ENCODE measurements around the gene ABCA3.
A peak's percentile ranks its signal among the peaks of the same experiment; 100 is the strongest.

Gene ABCA3

GRCh38 chr16:2359919-2360318 is 19.4 kb upstream of the ABCA3 start:
- no peak for DNase-seq (ENCODE audit: insufficient read length, low spot score)
- no peak for FAIRE-seq
- TF ChIP-seq POLR2AphosphoS5 (IDR thresholded peaks at IDR 0.05; ENCODE audit: low read depth, low read length) = no peak
- TF ChIP-seq TAF1 (IDR thresholded peaks at IDR 0.05; ENCODE audit: low read depth, low read length) = no peak
- no peak for TF ChIP-seq SPI1 (IDR thresholded peaks at IDR 0.05; ENCODE audit: low read depth, low read length)
- TF ChIP-seq POU2F2 (IDR thresholded peaks at IDR 0.05; ENCODE audit: low read depth, low read length) = no peak
- TF ChIP-seq PAX5 (IDR thresholded peaks at IDR 0.05; ENCODE audit: insufficient read depth, low read length, severe bottlenecking) = no peak
- no peak for TF ChIP-seq POLR2A (IDR thresholded peaks at IDR 0.05; ENCODE audit: low read depth, low read length)

- TF ChIP-seq SPI1 (IDR thresholded peaks at IDR 0.05; ENCODE audit: low read depth, low read length) (no peak), POLR2A (IDR thresholded peaks at IDR 0.05; ENCODE audit: low read depth, low read length) (no peak), POU2F2 (IDR thresholded peaks at IDR 0.05; ENCODE audit: low read depth, low read length) (no peak), POLR2AphosphoS5 (IDR thresholded peaks at IDR 0.05; ENCODE audit: low read depth, low read length) (no peak), PAX5 (IDR thresholded peaks at IDR 0.05; ENCODE audit: insufficient read depth, low read length, severe bottlenecking) (no peak), TAF1 (IDR thresholded peaks at IDR 0.05; ENCODE audit: low read depth, low read length) (no peak)
- no peak for FAIRE-seq
- no peak for DNase-seq (ENCODE audit: insufficient read length, low spot score)
Observed at GRCh38 chr16:2358811-2359210, 18.3 kb upstream of the ABCA3 start.

DNA sequence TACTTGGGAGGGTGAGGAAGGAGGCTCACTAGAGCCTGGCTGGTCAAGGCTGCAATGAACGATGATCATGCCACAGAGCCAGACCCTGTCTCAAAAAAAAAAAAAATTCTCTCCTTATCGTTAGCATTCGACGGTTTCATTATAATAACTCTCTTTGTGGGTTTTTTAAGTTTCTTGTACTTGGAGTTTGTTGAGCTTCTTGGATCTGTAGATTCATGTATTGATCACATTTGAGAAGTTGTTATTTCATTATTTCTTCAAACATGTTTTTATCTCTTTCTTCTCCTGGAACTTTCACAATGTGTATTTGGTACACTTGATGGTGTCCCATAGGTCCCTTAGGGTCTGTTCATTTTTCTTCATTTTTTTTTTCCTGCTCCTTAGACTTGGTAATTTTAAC is 16.8 kb upstream of the ABCA3 start:
- TF ChIP-seq PAX5 (IDR thresholded peaks at IDR 0.05; ENCODE audit: insufficient read depth, low read length, severe bottlenecking) = no peak
- TF ChIP-seq POLR2A (IDR thresholded peaks at IDR 0.05; ENCODE audit: low read depth, low read length) = no peak
- TF ChIP-seq POU2F2 (IDR thresholded peaks at IDR 0.05; ENCODE audit: low read depth, low read length) = no peak
- TF ChIP-seq TAF1 (IDR thresholded peaks at IDR 0.05; ENCODE audit: low read depth, low read length) = no peak
- TF ChIP-seq POLR2AphosphoS5 (IDR thresholded peaks at IDR 0.05; ENCODE audit: low read depth, low read length) = no peak
- no peak for TF ChIP-seq SPI1 (IDR thresholded peaks at IDR 0.05; ENCODE audit: low read depth, low read length)
- DNase-seq (ENCODE audit: insufficient read length, low spot score) (no peak), FAIRE-seq (no peak)

DNA sequence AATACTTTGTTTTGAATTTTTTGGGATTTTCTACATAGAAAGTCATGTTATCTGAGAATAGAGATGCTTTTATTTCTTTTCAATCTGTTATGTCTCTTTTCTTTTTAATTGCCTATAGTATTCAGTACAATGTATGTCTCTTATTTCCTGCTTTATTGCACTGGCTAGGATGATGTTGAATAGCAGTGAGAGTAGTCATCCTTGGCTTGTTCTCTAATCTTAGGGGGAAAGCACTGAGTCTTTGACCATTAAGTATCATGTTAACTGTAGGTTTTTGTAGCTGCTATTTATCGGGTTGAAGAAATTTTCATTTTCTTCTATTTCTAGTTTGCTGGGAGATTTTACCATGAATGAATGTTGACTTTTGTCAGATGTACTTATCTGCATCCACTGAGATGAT is 10.0 kb upstream of the ABCA3 start:
- no peak for TF ChIP-seq POLR2AphosphoS5 (IDR thresholded peaks at IDR 0.05; ENCODE audit: low read depth, low read length)
- TF ChIP-seq SPI1 (IDR thresholded peaks at IDR 0.05; ENCODE audit: low read depth, low read length) = no peak
- no peak for TF ChIP-seq PAX5 (IDR thresholded peaks at IDR 0.05; ENCODE audit: insufficient read depth, low read length, severe bottlenecking)
- no peak for TF ChIP-seq TAF1 (IDR thresholded peaks at IDR 0.05; ENCODE audit: low read depth, low read length)
- no peak for TF ChIP-seq POLR2A (IDR thresholded peaks at IDR 0.05; ENCODE audit: low read depth, low read length)
- no peak for TF ChIP-seq POU2F2 (IDR thresholded peaks at IDR 0.05; ENCODE audit: low read depth, low read length)
- DNase-seq (ENCODE audit: insufficient read length, low spot score) (no peak), FAIRE-seq (no peak)

DNA sequence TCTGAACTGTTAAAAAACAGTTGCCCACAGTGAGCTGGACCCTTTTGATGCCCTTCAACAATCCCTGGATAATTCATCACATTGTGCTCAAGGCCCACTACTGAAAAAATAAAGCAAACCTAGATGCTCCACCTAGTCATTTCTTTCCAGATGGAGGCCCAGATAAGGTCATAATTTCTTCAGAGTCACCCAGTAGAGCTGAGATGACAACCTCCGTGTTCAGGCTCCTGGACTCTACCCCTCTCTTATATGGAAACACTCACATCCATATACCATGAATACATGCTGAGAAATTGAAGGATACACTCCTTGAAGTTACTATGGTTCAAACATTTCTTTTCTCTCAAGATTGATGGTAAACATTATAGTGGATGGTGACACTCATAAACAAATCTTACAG is 2.7 kb upstream of the ABCA3 start:
- no peak for FAIRE-seq
- TF ChIP-seq SPI1 (IDR thresholded peaks at IDR 0.05; ENCODE audit: low read depth, low read length) (no peak), TAF1 (IDR thresholded peaks at IDR 0.05; ENCODE audit: low read depth, low read length) (no peak), PAX5 (IDR thresholded peaks at IDR 0.05; ENCODE audit: insufficient read depth, low read length, severe bottlenecking) (no peak), POLR2AphosphoS5 (IDR thresholded peaks at IDR 0.05; ENCODE audit: low read depth, low read length) (no peak), POLR2A (IDR thresholded peaks at IDR 0.05; ENCODE audit: low read depth, low read length) (no peak), POU2F2 (IDR thresholded peaks at IDR 0.05; ENCODE audit: low read depth, low read length) (no peak)
- DNase-seq (ENCODE audit: insufficient read length, low spot score) = no peak

DNA sequence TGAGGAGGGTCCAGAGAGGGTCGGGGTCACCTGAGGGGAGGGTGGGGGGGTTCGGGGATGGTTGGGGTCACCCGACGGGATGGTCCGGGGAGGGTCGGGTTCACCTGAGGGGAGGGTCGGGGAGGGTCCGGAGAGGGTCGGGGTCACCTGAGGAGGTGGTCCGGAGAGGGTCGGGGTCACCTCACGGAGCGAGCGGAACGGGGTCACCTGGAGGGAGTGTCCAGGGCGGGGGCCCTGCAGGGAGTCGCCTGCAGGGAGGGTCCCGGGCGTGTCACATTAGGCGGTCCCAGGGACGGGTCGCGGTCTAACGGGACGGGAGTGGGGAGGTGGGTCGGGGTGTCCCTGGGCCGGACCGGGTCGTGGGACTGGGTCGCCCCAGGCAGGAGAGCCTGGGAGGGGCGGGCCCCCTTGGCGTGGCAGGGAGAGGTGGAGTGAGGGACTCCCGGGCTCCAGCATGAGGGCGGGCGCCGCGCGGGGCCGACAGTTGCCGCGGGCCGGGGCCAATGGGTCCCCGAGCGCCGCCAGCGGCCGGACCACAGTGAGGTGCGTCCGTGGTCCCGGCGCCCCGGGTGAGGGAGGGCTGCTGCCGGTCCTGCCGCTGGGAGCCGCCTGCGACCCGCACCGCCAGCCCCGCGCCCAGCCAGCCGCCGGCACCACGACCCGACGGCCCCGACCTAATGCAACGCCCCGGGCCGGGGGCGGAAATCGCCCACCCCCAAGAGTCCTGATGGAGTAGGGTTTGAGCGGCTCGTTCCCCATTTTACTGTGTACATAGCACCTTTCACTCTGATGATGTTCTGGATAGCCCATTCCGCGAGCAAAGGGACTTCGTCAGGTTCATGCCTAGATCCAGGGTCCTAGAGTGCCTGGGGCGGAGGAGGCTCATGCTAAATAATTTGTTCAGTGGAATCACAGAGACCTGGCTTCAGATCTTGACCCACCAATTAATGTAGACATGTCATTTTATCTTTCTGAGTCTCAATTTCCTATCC is 1.2 kb upstream of the ABCA3 start:
- FAIRE-seq (no peak), DNase-seq (ENCODE audit: insufficient read length, low spot score) (no peak)
- no peak for TF ChIP-seq POLR2A (IDR thresholded peaks at IDR 0.05; ENCODE audit: low read depth, low read length)
- TF ChIP-seq POLR2AphosphoS5 (IDR thresholded peaks at IDR 0.05; ENCODE audit: low read depth, low read length) = no peak
- TF ChIP-seq SPI1 (IDR thresholded peaks at IDR 0.05; ENCODE audit: low read depth, low read length) = no peak
- no peak for TF ChIP-seq PAX5 (IDR thresholded peaks at IDR 0.05; ENCODE audit: insufficient read depth, low read length, severe bottlenecking)

- DNase-seq (ENCODE audit: insufficient read length, low spot score) (peak; percentile 49), FAIRE-seq (no peak)
- no peak for TF ChIP-seq POLR2A (IDR thresholded peaks at IDR 0.05; ENCODE audit: low read depth, low read length)
- no peak for TF ChIP-seq SPI1 (IDR thresholded peaks at IDR 0.05; ENCODE audit: low read depth, low read length)
- TF ChIP-seq POLR2AphosphoS5 (IDR thresholded peaks at IDR 0.05; ENCODE audit: low read depth, low read length) = no peak
- TF ChIP-seq TAF1 (IDR thresholded peaks at IDR 0.05; ENCODE audit: low read depth, low read length) = no peak
- no peak for TF ChIP-seq POU2F2 (IDR thresholded peaks at IDR 0.05; ENCODE audit: low read depth, low read length)
- TF ChIP-seq PAX5 (IDR thresholded peaks at IDR 0.05; ENCODE audit: insufficient read depth, low read length, severe bottlenecking) = no peak
Observed at GRCh38 chr16:2339521-2340484, 725 bp downstream of the ABCA3 start.

DNA sequence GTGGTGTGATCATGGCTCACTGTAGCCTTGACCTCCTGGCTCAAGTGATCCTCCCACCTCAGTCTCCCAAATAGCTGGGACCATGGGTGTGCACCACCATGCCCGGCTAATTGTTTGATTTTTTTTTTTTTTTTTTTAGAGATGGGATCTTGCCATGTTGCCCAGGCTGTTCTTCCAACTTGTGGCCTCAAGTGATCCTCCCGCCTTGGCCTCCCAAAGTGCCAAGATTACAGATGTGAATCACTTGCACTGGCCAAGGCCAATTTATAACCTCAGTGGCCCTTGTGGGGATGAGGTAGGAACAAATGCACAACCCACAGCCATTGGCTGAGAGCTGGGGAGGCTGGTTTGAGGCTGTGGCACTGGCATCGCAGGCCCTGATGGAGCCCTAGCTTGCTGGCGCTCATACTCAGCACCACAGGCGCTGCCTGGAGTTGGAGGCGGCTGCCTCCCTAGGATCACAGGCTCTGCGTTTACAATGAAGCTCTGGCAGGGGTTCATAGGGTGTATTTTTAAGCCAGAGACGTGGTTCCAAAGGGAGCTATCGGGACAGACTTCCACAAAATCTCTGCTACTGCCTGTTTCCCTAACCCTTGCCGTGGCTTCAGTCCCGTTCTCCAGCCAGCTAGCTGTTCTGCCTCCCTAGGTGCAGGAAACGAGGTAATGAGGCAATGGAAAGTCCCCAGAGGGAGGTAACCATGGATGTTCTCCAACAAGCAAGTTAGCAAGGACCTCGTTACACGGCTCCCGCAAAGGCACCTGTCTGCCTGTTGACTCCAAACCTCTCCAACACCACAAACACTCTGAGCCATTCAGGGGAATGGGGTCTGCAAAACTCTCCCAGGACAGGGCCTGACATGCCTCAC is 2.9 kb downstream of the ABCA3 start:
- DNase-seq (ENCODE audit: insufficient read length, low spot score) (no peak), FAIRE-seq (no peak)
- no peak for TF ChIP-seq POU2F2 (IDR thresholded peaks at IDR 0.05; ENCODE audit: low read depth, low read length)
- no peak for TF ChIP-seq SPI1 (IDR thresholded peaks at IDR 0.05; ENCODE audit: low read depth, low read length)
- TF ChIP-seq PAX5 (IDR thresholded peaks at IDR 0.05; ENCODE audit: insufficient read depth, low read length, severe bottlenecking) = no peak
- TF ChIP-seq POLR2A (IDR thresholded peaks at IDR 0.05; ENCODE audit: low read depth, low read length) = no peak
- no peak for TF ChIP-seq POLR2AphosphoS5 (IDR thresholded peaks at IDR 0.05; ENCODE audit: low read depth, low read length)
- TF ChIP-seq TAF1 (IDR thresholded peaks at IDR 0.05; ENCODE audit: low read depth, low read length) = no peak

All from GM12891 (cell line).